GOT3 (cell line): Measurements from ENCODE around the gene RHAG.
"Not testable (repeated sequence)": the region's sequence is repeated elsewhere in the genome, so short reads cannot be mapped to it uniquely, and the experiment has no call there.

Experiments
- DNase-seq: peaks from one replicate; lab custom pipeline; 2025; ENCODE audit warnings: mixed read lengths; lab: John Stamatoyannopoulos, UW

Gene RHAG

DNA sequence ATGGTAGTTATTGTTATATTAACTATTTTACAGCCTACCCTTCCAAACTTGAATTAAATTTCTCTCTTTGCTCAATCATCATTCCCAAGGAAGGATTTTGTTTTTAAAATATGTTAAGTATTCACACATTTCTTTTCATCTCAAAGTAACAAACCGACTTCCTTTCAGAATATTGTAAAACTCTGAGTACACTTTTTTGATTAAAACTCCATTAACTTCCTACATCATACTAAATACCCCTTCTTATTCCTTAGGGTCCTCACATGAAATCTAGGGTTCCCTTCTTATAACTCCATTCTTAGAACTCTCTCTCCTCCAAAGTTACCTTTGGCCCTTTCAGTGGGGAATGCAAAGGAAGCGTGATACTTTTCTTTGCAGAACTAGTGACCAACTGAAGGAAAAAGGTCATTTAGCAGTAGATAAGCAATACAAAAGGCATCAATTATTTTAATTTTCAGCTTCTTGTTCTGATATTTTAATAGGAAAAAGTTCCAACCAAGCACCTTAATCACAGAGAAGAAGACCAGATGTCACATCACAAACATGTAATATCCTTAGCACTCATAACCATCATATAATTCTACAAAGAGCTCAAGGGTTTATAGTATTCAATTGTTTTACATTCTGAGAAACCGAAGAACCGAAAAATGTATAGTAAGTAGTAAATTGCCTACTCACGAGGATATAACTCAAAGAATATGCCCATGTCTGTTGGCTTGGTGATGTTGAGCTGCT is 494 bp downstream of the RHAG start:
- DNase-seq, result no peak

DNA sequence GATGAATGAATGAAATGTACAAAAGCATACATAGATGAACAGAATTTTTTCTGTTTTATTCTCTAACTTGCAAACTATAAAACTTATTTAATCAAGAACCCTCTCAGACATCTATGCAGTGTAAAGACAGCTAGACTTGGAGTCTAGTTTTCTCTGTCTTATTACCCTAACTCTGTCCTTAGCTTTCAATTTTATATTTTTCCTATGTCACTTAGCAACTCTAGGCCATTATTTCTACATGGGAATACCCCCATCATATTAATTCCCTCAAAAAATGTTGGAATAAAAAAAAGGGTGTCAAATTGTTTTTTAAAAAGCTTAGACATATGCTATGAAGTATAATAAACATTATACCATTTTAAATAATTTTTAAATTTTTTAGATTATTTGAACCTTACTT is 1.2 kb downstream of the RHAG start:
- DNase-seq, result no peak

- no peak for DNase-seq
Observed at GRCh38 chr6:49634836-49635218, 1.8 kb downstream of the RHAG start.

GRCh38 chr6:49634092-49634835 is 2.4 kb downstream of the RHAG start:
- no peak for DNase-seq

GRCh38 chr6:49633541-49633940 is 3.1 kb downstream of the RHAG start:
- DNase-seq, result no peak

DNA sequence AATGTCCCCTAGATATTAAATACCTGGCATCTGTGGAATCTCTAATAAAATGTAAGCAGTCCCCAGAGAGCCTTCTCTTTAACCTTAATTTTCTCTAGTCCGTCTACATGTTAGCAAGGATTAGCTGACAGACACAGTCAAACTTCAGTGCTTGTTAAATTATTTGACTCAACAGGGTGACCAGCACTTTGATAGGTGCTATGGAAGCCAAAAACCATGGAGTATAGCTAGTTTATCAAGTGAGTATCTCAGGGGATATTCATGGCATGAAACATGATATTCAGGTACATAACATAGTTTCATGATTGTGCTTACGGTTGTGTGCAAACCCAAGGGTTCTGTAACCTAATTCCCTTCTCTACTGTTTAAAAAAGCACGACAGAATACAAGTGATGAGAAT is 3.9 kb downstream of the RHAG start:
- DNase-seq, result no peak

- not testable (repeated sequence) for DNase-seq
Observed at GRCh38 chr6:49629485-49630088, 7.1 kb downstream of the RHAG start.

DNA sequence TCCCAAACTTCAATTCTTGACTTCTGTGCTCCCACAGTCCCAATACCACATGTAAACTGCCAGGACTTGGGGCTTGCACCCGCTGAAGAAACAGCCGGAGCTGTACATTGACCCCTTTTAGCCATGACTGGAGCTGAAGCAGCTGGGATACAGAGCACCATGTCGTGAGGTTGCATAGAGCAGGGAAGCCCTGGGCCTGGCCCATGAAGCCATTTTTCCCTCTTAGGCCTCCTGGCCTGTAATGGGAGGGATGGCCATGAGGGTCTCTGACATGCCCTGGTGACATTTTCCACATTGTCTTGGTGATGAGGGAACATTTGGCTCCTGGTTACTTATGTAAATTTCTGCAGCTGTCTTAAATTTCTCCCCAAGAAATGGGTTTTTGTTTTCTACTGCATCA is 9.8 kb downstream of the RHAG start:
- no peak for DNase-seq

DNA sequence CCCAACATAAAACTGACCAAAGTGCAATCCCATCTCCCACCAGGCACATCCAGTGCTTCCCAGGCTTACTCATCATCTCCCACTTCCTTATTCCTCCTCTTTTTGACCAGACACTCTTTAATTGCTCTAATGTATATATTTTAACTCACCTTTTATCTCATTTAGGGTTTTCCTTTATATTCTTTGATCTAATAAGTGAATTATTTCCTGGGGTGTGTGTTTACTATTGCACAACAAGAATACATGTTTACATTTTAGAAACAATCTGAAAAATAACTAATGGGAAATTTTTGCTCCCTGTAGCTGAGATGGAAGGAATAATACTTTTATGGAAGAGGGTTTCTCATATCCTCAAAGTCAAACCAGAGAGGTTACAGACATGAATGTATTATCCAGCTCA is 18.4 kb downstream of the RHAG start:
- no peak for DNase-seq

DNA sequence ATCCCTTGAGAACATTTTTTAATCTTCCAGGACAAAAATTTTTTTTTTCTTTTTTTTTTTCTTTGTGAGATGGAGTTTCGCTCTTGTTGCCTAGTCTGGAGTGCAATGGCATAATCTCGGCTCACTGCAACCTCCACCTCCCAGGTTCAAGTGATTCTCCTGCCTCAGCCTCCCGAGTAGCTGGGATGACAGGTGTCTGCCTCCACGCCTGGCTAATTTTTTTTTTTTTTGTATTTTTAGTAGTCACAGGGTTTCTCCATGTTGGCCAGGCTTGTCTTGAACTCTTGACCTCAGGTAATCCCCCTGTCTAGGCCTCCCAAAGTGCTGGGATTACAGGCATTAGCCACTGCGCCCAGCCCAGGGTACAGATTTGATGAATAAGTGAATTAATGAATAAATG is 22.5 kb downstream of the RHAG start:
- DNase-seq, result not testable (repeated sequence)

- no peak for DNase-seq
Observed at GRCh38 chr6:49609285-49609684, 27.4 kb downstream of the RHAG start.

DNA sequence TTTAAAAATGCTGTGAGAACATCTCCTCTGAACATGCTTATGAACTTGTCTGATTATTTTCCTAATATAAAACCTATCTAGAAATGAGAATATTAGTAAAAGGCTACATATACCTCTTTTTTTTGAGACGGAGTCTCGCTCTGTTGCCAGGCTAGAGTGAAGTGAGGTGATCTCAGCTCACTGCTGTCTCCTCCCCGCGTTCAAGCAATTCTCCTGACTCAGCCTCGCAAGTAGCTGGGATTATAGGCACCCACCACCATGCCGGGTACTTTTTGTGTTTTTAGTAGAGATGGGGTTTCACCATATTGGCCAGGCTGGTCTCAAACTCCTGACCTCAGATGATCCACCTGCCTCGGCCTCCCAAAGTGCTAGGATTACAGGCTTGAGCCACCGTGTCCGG is 28.4 kb downstream of the RHAG start:
- not testable (repeated sequence) for DNase-seq

- DNase-seq, result no peak
Observed at GRCh38 chr6:49607391-49607982, 29.2 kb downstream of the RHAG start.

DNA sequence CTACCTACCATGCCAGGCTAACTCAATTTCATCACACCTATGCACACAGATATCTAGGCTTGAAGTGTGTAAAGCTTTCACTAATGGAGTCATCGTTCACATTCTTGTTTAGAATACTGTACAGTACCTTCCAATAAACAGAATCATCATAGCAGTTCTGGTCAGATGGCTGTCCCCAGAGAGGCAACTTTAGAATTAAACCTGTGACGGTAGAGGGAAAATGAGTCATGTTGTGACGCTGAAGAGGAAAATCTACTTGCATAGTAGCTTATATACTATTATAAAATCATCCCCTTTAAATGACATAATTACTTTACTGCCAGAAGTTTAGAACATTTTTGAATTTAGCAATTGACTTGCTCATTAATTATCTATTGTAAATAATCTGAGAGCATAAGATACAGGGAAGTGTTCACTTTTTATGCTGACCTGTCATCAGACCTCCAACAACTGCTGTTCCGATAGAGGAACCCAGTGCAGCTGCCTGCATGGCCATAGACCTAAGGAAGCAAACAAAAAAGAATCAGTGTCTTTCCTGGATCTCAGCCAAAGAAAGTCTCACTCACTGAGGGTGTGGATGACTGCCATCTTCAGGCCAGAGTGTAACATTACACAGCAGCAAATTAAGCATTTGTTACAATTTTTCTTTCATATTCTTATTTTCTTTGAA is 29.8 kb downstream of the RHAG start:
- no peak for DNase-seq

- not testable (repeated sequence) for DNase-seq
Observed at GRCh38 chr6:49604080-49604479, 32.6 kb downstream of the RHAG start.

DNA sequence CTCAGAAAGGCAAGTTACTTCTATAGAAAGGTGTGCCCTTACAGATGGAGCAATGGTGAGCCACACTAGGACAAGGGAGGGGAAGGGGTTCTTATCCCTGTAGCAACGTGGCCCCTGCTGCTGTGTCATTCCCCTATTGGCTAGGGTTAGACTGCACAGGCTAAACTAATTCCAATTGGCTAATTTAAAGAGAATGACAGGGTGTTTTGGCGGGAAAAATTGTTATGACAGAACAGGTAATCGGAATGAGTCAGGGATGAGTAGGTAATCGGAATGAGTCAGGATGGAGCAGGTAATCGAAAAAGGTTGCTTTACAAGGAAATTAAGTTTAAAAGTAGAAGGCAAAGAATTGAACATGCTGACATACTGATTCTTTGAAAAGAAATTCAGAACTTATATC is 49.4 kb downstream of the RHAG start:
- not testable (repeated sequence) for DNase-seq

GRCh38 chr6:49582529-49582928 is 54.1 kb downstream of the RHAG start:
- no peak for DNase-seq

DNA sequence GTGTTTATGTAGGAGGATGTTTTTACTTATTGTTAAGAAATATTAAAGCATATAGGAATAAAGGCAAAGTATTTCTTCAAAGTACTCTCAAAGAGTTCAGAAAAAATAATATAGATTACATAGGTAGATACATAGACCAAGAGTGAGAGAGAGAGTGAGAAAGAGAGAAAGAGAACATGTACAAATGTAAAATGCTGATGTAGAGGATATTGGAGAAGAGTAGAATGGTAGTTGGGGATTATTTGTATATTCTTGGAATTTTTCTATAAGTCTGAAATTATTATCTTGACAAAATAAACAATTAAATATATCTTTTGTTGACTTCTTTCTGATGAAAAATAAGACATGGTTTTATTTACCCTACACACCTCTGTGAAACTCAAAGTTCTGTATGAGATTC is 57.0 kb downstream of the RHAG start:
- no peak for DNase-seq

DNA sequence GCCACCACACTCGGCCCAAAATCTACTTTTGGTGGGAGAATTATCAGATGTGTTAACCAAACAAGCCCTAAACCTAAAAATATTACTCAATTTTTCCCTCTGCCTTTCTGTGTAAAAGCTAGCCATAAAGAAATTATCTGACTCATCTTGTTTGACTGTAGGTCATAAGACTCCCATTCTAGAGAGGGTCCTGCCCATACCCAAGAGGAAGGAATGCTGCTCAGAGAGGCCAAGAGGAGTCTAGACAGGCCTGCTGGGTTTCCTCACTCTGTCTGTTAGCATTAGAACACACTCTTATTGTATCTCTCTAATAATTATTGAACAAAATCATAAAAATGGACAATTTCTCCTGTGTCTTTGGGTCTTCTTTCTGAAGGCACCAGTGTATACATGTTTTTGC is 60.0 kb downstream of the RHAG start:
- DNase-seq, result no peak

DNA sequence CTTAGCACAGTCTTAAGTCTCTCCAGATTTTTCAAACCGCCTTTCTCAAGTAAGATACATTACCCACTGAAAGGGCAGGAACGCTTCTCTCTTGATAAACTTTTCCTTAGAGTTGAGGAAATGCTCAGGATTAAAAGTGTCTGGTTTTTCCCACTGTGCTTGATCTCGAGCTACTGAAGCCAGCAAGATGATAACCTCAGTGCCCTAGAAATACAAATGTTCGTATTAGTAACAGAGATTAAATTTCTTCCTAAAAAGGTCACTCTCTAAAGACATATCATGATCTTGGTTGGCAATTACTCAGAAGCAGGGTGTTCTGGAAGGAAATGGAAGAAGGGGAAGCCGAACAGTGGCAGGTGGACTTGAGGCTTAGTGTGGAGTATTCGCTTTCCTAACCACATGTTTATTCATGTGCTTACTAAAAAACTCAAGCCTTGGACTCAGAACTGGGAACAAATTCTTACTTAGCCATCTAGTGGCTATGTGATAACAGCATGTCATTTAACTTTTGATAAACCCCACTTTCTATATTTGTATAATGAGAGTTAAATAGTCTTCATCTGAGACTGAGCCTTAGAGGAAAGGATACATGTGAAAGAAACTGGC is 66.1 kb downstream of the RHAG start:
- DNase-seq, result no peak

GRCh38 chr6:49565855-49566254 is 70.8 kb downstream of the RHAG start:
- no peak for DNase-seq

- DNase-seq, result no peak
Observed at GRCh38 chr6:49565261-49565660, 71.4 kb downstream of the RHAG start.
